Measurements from ENCODE around the gene KRT82. TPM values are rescaled to one million over a fixed set of nuclear protein-coding genes. Genes with fewer than 3 reads are reported as not detected.

KRT82 gene
- total RNA-seq, 1 experiment from 2014 or later = not detected

DNA sequence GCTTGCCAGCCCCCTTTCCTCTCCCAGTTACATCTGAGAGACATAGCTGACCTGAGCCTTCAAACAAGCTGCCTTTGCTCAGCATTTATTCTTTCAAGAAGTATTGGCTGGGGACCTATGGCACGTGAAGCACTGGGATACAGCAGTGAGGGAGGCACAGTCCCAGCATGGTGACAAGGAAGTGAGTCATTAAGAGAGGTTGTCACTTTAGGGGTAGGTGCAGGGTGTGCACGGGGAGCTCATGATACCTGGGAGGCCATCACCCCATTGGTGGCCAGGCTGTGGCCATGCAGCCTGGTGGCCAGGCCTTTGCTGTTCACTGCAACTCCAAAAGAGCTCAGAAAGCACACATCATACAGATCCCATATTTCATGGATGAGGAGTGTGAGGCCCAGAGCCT lies 33.7 kb upstream of the KRT82 start:
- Mint-ChIP-seq H3K27ac (no peak overlapping the region), H3K9me3 (no peaks in the 10 kb centered on the region)
- TF ChIP-seq, protein P1, sequence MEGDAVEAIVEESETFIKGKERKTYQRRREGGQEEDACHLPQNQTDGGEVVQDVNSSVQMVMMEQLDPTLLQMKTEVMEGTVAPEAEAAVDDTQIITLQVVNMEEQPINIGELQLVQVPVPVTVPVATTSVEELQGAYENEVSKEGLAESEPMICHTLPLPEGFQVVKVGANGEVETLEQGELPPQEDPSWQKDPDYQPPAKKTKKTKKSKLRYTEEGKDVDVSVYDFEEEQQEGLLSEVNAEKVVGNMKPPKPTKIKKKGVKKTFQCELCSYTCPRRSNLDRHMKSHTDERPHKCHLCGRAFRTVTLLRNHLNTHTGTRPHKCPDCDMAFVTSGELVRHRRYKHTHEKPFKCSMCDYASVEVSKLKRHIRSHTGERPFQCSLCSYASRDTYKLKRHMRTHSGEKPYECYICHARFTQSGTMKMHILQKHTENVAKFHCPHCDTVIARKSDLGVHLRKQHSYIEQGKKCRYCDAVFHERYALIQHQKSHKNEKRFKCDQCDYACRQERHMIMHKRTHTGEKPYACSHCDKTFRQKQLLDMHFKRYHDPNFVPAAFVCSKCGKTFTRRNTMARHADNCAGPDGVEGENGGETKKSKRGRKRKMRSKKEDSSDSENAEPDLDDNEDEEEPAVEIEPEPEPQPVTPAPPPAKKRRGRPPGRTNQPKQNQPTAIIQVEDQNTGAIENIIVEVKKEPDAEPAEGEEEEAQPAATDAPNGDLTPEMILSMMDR (conservative IDR thresholded peaks at IDR 0.05) = no peak

More for the DNA sequence above, 33.7 kb upstream of the KRT82 start:
- Histone ChIP-seq H3K14ac (ENCODE audit: insufficient read depth, low read length) (no peak overlapping the region), H3K23me2 (ENCODE audit: insufficient read length, low read depth, low read length, poor library complexity, severe bottlenecking) (no peaks in the 10 kb centered on the region), H2BK20ac (ENCODE audit: low read depth, low read length, poor library complexity, severe bottlenecking) (no peak overlapping the region), H4K5ac (ENCODE audit: insufficient read length, low read depth, low read length) (no peak overlapping the region), H3T11ph (ENCODE audit: low read length) (no peak overlapping the region), H3K4me2 (ENCODE audit: insufficient read depth, insufficient read length, low read length) (no peak overlapping the region), H3K56ac (ENCODE audit: insufficient read length, low read depth, low read length) (no peak overlapping the region), H4K91ac (ENCODE audit: insufficient read length, low read depth, low read length) (no peak overlapping the region), H3K79me1 (ENCODE audit: insufficient read depth, low read depth, low read length, poor library complexity, severe bottlenecking) (no peaks in the 10 kb centered on the region), H3K4ac (ENCODE audit: low read depth, low read length) (no peak overlapping the region), H3K27me3 (ENCODE audit: insufficient read depth, low read length) (no peaks in the 10 kb centered on the region), H3K79me2 (ENCODE audit: insufficient read depth, low read length) (no peaks in the 10 kb centered on the region), H3K9me3 (ENCODE audit: control insufficient read depth, low read depth, low read length) (no peaks in the 10 kb centered on the region), H3K9ac (ENCODE audit: extremely low read depth, insufficient read length, low read length) (no peak overlapping the region), H2BK120ac (ENCODE audit: low read depth, low read length, poor library complexity, severe bottlenecking) (no peak overlapping the region), H4K8ac (replicated peaks; ENCODE audit: insufficient read length, low read depth, low read length) (no peak overlapping the region), H2BK5ac (ENCODE audit: insufficient read length, low read length) (no peak overlapping the region), H3K27ac (ENCODE audit: insufficient read length, low read depth, low read length) (no peak overlapping the region), H3K18ac (ENCODE audit: insufficient read length, low read depth, low read length) (no peak overlapping the region), H2AFZ (ENCODE audit: low read length) (no peak overlapping the region), H3K23ac (ENCODE audit: insufficient read length, low read depth, low read length) (no peak overlapping the region), H2AK5ac (ENCODE audit: insufficient read length, low read length) (no peak overlapping the region), H2BK15ac (ENCODE audit: low read depth, low read length) (no peak overlapping the region), H4K20me1 (ENCODE audit: control insufficient read depth, insufficient read depth, insufficient read length) (no peaks in the 10 kb centered on the region), H3K4me1 (ENCODE audit: insufficient read depth, low read length) (0 out of 2 replicates have a peak, but pooled peaks cover 2% of the 10 kb centered on the region), H2BK12ac (ENCODE audit: insufficient read length, low read depth, low read length) (no peak overlapping the region)
- DNase-seq = no peak
- H3K4me1 Mint-ChIP-seq = peaks cover 20 to 27% of the 10 kb centered on the region in 2 experiments
- peaks cover 3% of the 10 kb centered on the region for H3K27me3 Mint-ChIP-seq (ENCODE audit: low read depth)
- no peaks in the 10 kb centered on the region for H3K36me3 Mint-ChIP-seq (ENCODE audit: insufficient read depth in 1 of 3, low read depth in 3 of 3)
- no CpG with 5 or more reads among the region's 2 CpGs for WGBS (ENCODE audit: extremely low coverage, insufficient read length, low lambda C conversion rate)
- H3K4me3 Mint-ChIP-seq = no peak overlapping the region
